Activated CD4-positive, alpha-beta T cell treated with anti-CD3 and anti-CD28 coated beads for 4 hours (primary cell): Measurements from ENCODE around the gene ARHGAP30.
"Not testable (repeated sequence)": the region's sequence is repeated elsewhere in the genome, so short reads cannot be mapped to it uniquely, and the experiment has no call there.

ENCODE experiments used
- DNase-seq, 2 donors: peaks; one replicate each; pipeline ENCODE4 v3.0.0-alpha.2; 2020

ARHGAP30 gene

GRCh38 chr1:161037661-161038522 is 31.8 kb downstream of the ARHGAP30 start:
- no peak for DNase-seq

DNA sequence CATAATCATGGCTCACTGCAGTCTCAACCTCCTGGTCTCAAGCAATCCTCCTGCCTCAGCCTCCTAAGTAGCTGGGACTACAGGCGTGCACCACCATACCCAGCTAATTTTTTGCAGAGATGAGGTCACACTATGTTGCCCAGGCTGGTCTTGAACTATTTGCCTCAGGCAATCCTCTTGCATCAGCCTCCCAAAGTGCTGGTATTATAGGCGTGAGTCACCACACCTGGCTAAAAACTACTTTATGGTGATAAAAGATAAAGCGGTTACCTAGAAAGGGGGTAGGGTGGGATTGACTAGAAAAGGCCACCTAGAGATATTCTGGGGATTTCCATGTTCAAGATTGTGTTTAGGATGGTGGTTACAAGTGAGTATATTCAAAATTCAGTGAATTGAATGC is 35.9 kb downstream of the ARHGAP30 start:
- no peak for DNase-seq

GRCh38 chr1:161032409-161032808 is 37.3 kb downstream of the ARHGAP30 start:
- no peak for DNase-seq

DNA sequence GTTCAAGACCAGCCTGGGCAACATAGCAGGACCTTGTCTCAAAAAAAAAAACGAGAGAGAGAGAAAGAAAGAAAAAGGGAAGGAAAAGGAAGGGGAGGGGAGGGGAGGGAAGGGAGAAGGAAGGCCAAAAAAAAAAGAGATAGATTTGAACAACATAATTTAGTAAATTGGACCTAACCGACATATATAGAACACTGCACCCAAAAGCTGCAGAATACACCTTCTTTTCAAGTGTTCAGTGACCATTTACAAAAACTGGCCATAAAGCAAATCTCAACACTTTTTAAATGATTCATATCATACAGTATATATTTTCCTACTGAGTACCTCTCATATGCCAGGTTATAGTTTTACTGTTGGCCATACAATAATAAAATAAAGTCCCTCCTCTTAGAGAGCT is 37.8 kb downstream of the ARHGAP30 start:
- DNase-seq: no peak

GRCh38 chr1:161029466-161029865 is 40.2 kb downstream of the ARHGAP30 start:
- not testable (repeated sequence) for DNase-seq

GRCh38 chr1:161026954-161027353 is 42.7 kb downstream of the ARHGAP30 start:
- DNase-seq: not testable (repeated sequence)

GRCh38 chr1:161022432-161022831 is 47.3 kb downstream of the ARHGAP30 start:
- not testable (repeated sequence) for DNase-seq

GRCh38 chr1:161021970-161022353 is 47.7 kb downstream of the ARHGAP30 start:
- no peak for DNase-seq

DNA sequence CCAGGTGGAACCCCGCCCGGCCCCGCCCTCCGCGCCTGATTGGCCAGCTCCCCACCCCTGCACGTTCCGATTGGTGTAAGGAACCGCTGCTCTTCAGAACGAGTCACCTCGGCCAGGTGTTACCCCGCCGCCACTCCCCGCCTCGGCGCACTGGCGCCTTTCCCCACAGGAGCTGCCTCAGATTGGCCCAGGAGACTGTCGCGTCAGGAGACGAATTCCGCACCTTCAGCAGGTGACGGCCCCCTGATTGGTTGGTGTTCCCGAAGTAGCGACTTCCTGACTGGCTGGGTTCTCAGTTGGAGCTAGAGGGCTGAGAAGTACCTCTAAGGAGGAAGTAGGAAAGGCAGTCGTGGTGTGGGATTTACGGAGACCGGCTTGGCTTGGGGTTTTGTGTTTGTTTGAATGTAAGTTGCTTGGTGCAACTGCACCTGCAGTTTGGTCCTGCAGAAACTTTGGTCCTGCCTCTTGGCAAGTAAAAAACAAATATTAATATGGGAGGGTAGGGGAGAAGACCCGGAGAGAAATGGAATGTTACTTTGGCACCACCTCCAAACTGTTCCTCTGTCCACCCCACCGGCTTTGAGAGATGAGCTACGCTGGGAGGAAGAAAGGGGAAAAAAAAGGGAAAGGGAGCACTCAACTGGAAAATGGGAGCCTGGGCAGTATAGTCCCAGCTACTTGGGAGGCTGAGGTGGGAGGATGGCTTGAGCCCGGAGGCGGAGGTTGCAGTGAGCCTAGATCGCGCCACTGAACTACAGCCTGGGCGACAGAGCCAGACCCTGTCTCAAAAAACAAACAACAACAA is 48.3 kb downstream of the ARHGAP30 start:
- peak; percentile 87 to 90 for DNase-seq

- peak in 1 of 2 donors; percentile 37 for DNase-seq
These were observed 49.1 kb downstream of the ARHGAP30 start, which contains the start of gene F11R for GRCh38 chr1:161020509-161021164. F11R (minus strand) TSS chr1:161021152; CDS start chr1:161021073, 79 bp downstream.

DNA sequence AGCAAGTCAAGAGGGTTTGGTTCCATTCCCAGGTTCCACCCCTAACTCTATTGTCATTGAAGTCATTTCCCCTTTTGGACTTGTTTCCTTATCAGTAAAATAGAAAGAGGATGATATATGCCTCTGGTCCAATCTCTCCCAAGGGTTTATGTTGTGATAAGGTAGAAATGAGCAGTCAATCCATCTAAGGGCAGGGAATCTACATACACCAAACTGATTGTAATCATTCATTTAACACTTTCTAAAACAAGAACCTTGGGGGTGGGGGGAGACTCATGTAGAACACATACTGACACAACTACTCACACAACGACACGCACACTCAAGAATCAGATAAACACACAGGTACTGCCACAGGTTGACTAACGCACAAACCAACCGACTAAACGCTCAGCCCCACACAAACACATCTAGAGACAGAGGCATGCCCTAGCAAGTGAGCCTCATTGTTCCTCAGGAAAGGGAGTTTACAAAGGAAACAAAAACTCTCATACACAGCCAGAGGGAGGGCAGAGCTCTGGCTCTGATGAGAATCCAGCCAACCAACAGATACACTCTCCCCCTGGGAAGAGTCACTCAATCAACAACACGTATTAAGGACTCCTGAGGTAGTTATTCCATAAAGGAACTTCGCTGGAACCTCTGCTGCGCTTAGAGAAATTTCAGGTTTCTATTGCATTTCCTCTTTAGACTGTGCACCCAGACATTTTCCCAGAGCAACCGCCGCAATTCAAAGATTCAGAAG is 49.8 kb downstream of the ARHGAP30 start:
- DNase-seq: no peak

DNA sequence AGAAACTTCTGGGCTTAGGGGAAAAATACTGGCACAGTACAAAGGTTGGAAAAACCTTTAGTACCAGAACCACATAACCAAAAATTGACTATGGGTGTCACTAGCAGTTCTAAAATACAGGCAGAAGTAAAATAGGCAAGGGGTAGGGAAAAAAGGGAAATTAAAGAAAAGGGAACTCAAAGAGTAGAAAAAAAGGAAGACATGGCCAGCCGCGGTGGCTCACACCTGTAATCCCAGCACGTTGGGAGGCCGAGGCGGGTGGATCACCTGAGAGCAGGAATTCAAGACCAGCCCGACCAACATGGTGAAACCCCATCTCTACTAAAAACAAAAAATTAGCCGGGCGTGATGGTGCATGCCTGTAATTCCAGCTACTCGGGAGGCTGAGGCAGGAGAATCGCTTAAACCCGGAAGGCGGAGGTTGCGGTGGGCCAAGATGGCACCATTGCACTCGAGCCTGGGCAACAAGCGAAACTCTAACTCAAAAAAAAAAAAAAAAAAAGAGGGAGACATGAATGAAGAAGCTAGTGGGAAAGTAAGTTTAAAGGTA is 50.5 kb downstream of the ARHGAP30 start:
- DNase-seq: not testable (repeated sequence)

- no peak for DNase-seq
These were observed 51.1 kb downstream of the ARHGAP30 start for GRCh38 chr1:161018631-161018930.

DNA sequence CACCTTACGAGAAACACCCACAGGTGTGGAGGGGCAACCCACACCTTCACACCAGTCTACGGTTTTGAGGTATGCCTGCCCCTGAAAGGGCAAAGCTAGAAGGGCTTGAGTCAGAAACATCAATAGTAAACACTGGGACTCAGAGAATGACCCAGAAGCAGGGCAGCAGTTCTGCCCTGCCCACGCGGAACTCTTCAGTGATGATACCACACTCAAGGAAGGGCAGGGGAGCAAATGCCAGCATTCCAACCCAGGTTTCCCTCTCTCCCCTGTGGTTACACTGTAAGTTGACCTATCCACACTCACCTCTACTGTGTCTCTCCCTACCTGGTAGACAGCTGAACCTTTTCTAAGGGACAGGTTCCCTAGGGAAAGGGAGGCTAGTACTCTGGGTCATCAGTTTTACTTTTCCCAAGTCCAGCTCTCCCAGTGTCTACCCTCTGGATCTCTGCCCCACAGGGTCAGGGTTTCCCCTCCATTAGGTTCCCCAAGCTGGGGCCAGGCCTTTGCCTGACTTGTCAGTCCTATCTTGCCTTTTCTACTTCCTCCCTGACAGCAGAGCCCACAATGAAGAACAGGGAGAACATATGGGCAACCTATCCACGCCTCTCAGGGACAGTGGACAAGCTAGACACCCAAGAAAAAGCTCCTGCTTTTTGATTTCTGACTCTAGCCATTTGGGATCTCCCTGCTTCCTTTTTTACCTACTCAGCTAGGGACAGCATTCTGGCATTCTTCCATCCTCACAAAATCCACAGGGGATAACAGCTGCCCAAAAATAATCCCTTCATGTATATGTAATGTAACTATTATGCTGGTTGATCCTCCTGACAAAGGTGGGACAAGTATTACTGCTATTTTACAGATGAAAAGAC is 51.7 kb downstream of the ARHGAP30 start:
- no peak for DNase-seq

DNA sequence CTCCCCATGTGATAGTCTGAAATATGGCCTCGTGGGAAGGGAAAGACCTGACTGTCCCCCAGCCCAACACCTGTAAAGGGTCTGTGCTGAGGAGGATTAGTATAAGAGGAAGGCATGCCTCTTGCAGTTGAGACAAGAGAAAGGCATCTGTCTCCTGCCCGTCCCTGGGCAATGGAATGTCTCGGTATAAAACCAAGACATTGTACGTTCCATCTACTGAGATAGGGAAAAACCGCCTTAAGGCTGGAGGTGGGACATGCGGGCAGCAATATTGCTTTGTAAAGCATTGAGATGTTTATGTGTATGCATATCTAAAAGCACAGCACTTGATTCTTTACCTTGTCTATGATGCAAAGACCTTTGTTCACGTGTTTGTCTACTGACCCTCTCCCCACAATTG is 52.5 kb downstream of the ARHGAP30 start:
- DNase-seq: not testable (repeated sequence)

- DNase-seq: not testable (repeated sequence)
These were observed 53.0 kb downstream of the ARHGAP30 start for GRCh38 chr1:161016683-161017082.

GRCh38 chr1:161013488-161014230 is 56.0 kb downstream of the ARHGAP30 start:
- DNase-seq: peak; percentile 54 to 59

GRCh38 chr1:161013131-161013487 is 56.6 kb downstream of the ARHGAP30 start:
- DNase-seq: peak in 1 of 2 donors; percentile 16

GRCh38 chr1:161012420-161012819 is 57.3 kb downstream of the ARHGAP30 start:
- DNase-seq: no peak

- DNase-seq: no peak
These were observed 60.0 kb downstream of the ARHGAP30 start for GRCh38 chr1:161009602-161010211.
